ENCODE data around the gene MKLN1. TPM values are rescaled to one million over a fixed set of nuclear protein-coding genes. Genes with fewer than 3 reads are reported as not detected.
A peak's percentile ranks its signal among the peaks of the same experiment; 100 is the strongest.
"Not testable (repeated sequence)": the region's sequence is repeated elsewhere in the genome, so short reads cannot be mapped to it uniquely, and the experiment has no call there.

Gene MKLN1
- polyA plus RNA-seq, 3 donors from 2014 or later = 10.8 to 26.6 (median 17.5) TPM

DNA sequence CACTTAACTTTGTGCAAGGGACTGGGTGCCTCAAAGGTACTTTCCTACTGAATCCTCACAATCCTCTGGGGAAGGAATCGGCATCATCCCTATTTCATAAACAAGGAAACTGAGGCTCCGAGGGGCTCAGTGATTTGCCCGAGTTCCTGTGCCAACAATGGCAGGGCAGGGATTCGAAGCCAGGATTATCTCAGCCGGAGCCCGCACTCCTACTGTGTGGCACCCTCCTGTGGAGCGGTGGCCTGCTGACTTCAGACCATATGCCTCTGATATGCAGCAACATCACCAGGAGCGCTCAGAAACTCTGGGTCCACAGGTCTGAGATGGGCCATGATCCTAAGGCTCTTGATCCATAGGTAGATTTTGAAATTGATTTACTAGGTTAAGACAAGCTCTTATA, 182.1 kb downstream of the MKLN1 start:
- H3K27me3 Mint-ChIP-seq (ENCODE audit: low read depth in 3 of 3) = peaks cover 0 to 19% (median 4%) of the 10 kb centered on the region in 3 donors
- H3K4me3 Mint-ChIP-seq = no peak overlapping the region
- no peaks in the 10 kb centered on the region for H3K9me3 Mint-ChIP-seq
- peaks cover 14 to 27% of the 10 kb centered on the region in 2 donors for H3K4me1 Mint-ChIP-seq
- no peaks in the 10 kb centered on the region for H3K36me3 Mint-ChIP-seq
- DNase-seq = no peak
- no peak overlapping the region for H3K27ac Mint-ChIP-seq

DNA sequence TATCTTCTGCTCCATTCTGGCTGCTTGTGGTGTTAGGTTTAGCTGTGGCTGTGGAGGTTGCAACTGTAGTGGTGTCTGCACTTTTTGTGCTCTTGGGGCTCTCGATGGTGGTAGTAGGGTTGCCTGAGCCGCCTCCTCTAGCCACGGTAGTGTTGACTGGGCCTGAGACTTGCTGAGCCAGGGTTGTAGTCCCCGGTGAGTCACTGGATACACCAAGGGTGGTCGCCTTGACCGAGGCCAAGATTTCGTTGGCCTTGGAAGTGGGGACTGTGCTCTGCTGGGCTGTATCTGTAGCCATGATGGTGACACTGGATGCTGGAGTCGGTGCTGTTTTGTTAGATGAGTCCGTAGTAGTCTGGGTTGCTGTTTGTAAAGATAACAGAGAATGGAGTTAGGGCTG, 183.4 kb downstream of the MKLN1 start:
- Mint-ChIP-seq H3K4me3 (no peak overlapping the region), H3K27ac (no peak overlapping the region), H3K9me3 (no peaks in the 10 kb centered on the region), H3K4me1 (peaks cover 14 to 27% of the 10 kb centered on the region in 2 donors), H3K36me3 (no peaks in the 10 kb centered on the region), H3K27me3 (ENCODE audit: low read depth in 3 of 3) (peaks cover 0 to 19% (median 4%) of the 10 kb centered on the region in 3 donors)
- no peak for DNase-seq

GRCh38 chr7:131511774-131512535, 184.3 kb downstream of the MKLN1 start:
- Mint-ChIP-seq H3K27ac (no peak overlapping the region), H3K4me1 (peaks cover 14 to 27% of the 10 kb centered on the region in 2 donors), H3K4me3 (no peak overlapping the region), H3K36me3 (no peaks in the 10 kb centered on the region), H3K9me3 (no peaks in the 10 kb centered on the region), H3K27me3 (ENCODE audit: low read depth in 3 of 3) (peaks cover 0 to 19% (median 4%) of the 10 kb centered on the region in 3 donors)
- DNase-seq = no peak

- H3K4me3 Mint-ChIP-seq = peak overlapping the region in 1 of 5 donors; percentile 2
- H3K27ac Mint-ChIP-seq = peak overlapping the region in 2 of 6 donors; percentile 37 to 44
These were observed 185.8 kb downstream of the MKLN1 start for GRCh38 chr7:131513245-131514061.

GRCh38 chr7:131515471-131515870, 187.8 kb downstream of the MKLN1 start:
- H3K4me3 Mint-ChIP-seq, H3K36me3 Mint-ChIP-seq, H3K27ac Mint-ChIP-seq, DNase-seq, H3K9me3 Mint-ChIP-seq: not testable (repeated sequence)
- Mint-ChIP-seq H3K4me1 (peaks cover 9 to 18% of the 10 kb centered on the region in 2 donors), H3K27me3 (ENCODE audit: low read depth in 3 of 3) (peaks cover 2 to 11% (median 2%) of the 10 kb centered on the region in 3 donors)

More at GRCh38 chr7:131513245-131514061, 185.8 kb downstream of the MKLN1 start:
- Mint-ChIP-seq H3K27me3 (ENCODE audit: low read depth in 3 of 3) (peaks cover 0 to 11% (median 4%) of the 10 kb centered on the region in 3 donors), H3K9me3 (no peaks in the 10 kb centered on the region), H3K4me1 (peaks cover 9 to 18% of the 10 kb centered on the region in 2 donors), H3K36me3 (no peaks in the 10 kb centered on the region)
- DNase-seq = peak; percentile 53 to 67 (median 61)

- H3K4me3 Mint-ChIP-seq = no peak overlapping the region
These were observed 189.7 kb downstream of the MKLN1 start for GRCh38 chr7:131517218-131517923.

DNA sequence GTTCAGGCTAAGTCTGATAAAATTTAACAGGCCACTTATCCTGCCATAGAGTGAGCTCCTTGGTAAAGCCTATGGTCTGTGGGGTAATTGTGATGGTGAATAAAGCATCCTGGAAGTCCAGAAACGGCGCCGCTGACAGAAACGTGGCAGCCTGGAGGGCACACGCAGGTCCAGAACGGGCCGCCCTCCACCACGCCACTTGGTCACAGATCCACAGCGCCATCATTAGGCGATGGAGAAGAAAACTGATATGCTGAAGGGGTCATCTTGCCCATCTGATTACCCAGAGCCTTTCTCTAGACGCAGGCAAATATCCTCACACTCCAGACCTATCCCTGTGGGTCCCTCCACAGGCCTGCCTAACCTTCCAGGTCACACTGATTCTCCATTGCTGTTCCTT, 190.9 kb downstream of the MKLN1 start:
- DNase-seq = no peak
- Mint-ChIP-seq H3K4me1 (peaks cover 14 to 15% of the 10 kb centered on the region in 2 donors), H3K27me3 (ENCODE audit: low read depth in 3 of 3) (peaks cover 0 to 4% (median 2%) of the 10 kb centered on the region in 3 donors), H3K36me3 (no peaks in the 10 kb centered on the region), H3K4me3 (no peak overlapping the region), H3K27ac (no peak overlapping the region), H3K9me3 (no peaks in the 10 kb centered on the region)

More at GRCh38 chr7:131517218-131517923, 189.7 kb downstream of the MKLN1 start:
- Mint-ChIP-seq H3K9me3 (no peaks in the 10 kb centered on the region), H3K36me3 (no peaks in the 10 kb centered on the region), H3K4me1 (peaks cover 13 to 14% of the 10 kb centered on the region in 2 donors), H3K27ac (no peak overlapping the region), H3K27me3 (ENCODE audit: low read depth in 3 of 3) (peaks cover 0 to 8% (median 2%) of the 10 kb centered on the region in 3 donors)
- DNase-seq = no peak

DNA sequence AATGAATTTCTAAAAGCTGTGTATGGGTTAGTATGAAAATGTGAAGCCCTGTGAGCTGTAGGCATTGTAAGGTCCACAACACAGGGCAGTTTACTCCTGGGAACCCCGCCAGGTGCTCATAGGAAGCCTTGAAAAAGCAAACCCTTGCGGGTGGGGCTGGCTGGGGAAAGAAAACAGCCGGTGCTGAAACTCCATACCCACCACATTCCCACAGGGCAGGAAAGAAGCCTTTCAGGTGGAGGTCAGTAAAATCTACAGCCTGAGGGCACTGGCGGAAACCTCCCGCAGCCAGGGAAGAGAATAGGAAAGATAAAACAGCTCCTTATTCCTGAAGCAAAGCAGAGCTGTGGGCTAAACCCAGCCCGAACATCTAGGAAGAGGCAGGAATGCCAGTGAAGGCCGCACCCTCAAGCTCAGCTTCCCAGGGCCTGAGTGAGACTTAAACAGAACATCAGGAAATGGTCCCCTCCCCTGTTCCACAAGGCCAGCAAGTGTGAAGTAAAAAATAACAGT, 194.0 kb downstream of the MKLN1 start:
- H3K27me3 Mint-ChIP-seq (ENCODE audit: low read depth in 3 of 3) = peaks cover 0 to 2% (median 0%) of the 10 kb centered on the region in 3 donors
- H3K9me3 Mint-ChIP-seq = no peaks in the 10 kb centered on the region
- no peaks in the 10 kb centered on the region for H3K36me3 Mint-ChIP-seq
- H3K27ac Mint-ChIP-seq = peak overlapping the region in 1 of 6 donors; percentile 57
- H3K4me3 Mint-ChIP-seq = peak overlapping the region in 3 of 5 donors; percentile 22 to 85 (median 56)
- no peak for DNase-seq
- peaks cover 11 to 12% of the 10 kb centered on the region in 2 donors for H3K4me1 Mint-ChIP-seq

DNA sequence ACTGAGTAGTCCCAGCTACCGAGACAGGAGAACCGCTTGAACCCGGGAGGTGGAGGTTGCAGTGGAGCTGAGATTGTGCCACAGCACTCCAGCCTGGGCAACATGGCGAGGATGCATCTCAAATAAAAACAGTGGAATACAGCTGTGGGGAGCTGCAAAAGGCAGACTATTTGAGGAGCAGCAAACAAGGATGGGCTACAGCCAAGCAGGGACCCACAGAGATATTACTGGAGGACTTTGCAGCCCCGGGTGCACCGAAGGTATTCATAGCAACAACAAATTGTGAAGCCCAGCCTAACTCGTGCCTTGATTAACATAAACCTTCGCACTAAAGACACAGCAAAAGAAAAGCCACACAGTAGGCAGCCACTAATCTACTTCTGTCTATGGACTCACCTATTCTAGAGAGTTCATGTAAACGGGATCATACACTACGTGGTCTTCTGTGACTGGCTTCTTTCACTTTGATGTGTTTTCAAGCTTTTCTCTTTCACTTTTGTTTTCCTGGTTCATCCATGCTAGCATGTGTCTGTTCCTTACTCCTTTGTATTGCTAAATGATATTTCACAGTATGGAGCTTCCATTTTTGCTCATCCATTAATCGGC, 194.8 kb downstream of the MKLN1 start:
- peaks cover 11 to 12% of the 10 kb centered on the region in 2 donors for H3K4me1 Mint-ChIP-seq
- H3K27me3 Mint-ChIP-seq (ENCODE audit: low read depth in 3 of 3) = peaks cover 0 to 3% (median 0%) of the 10 kb centered on the region in 3 donors
- no peaks in the 10 kb centered on the region for H3K36me3 Mint-ChIP-seq
- H3K9me3 Mint-ChIP-seq = no peaks in the 10 kb centered on the region
- H3K27ac Mint-ChIP-seq = peak overlapping the region; percentile 37 to 83 (median 68)
- peak; percentile 8 to 26 (median 16) for DNase-seq
- peak overlapping the region; percentile 56 to 85 (median 67) for H3K4me3 Mint-ChIP-seq

DNA sequence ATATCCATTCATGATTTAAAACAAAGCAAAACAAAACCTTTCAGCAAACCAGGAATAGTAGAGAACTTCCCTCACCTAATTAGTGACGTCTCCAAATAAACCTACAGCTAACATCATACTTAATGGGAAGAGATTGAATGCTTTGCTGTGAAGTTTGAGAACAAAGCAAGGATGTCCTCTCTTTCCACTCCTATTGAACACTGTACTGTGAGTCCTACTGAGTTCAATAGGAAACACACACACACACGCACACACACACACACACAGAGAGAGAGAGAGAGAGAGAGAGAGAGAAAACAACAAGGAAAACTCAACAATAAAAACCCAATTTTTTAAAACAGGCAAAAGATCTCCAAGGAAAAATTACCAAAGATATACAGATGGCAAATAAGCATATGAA, 196.4 kb downstream of the MKLN1 start:
- H3K36me3 Mint-ChIP-seq = no peaks in the 10 kb centered on the region
- peaks cover 0 to 3% (median 0%) of the 10 kb centered on the region in 3 donors for H3K27me3 Mint-ChIP-seq (ENCODE audit: low read depth in 3 of 3)

DNA sequence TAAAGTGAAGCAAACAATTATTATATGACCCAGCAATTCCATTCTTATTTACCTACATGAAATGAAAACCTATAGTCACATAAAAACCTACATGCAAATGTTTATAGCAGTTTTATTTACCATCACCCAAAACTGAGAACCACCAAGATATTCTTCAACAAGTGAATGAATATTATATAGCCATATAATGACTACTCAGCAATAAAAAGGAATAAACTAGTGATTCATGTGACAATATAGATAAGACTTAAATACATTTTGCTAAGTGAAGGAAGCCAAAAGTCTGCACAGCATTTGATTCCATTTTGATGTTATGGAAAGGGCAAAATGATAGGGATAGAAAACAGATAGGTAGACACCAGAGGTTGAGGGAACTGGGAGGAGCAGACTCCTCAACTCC, 197.0 kb downstream of the MKLN1 start:
- no peak overlapping the region for H3K27ac Mint-ChIP-seq

More for the DNA sequence above, 196.4 kb downstream of the MKLN1 start:
- H3K4me3 Mint-ChIP-seq = no peak overlapping the region
- peak overlapping the region in 1 of 6 donors; percentile 2 for H3K27ac Mint-ChIP-seq
- H3K9me3 Mint-ChIP-seq = no peaks in the 10 kb centered on the region
- no peak for DNase-seq
- H3K4me1 Mint-ChIP-seq = peaks cover 11 to 12% of the 10 kb centered on the region in 2 donors

DNA sequence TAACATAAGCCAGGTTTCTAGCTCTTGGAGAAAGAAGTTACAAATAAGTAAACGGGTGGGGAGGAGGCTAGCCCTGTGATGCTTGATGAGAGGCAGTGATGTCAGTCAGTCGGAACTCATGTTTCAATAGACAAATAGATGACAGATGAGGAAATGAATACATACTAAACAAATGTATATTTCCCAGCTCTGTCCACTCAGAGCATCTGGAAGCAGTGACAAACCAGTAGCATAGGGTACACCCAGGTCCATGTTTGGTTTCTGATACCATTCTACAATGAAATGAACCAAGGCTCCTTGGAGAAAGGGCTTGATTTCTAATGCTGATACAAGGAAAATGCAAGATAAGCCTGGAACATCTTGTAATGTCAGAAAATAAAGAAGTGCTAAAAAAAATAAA, 198.1 kb downstream of the MKLN1 start:
- no peaks in the 10 kb centered on the region for H3K9me3 Mint-ChIP-seq

More for the DNA sequence above, 197.0 kb downstream of the MKLN1 start:
- Mint-ChIP-seq H3K27me3 (ENCODE audit: low read depth in 3 of 3) (peaks cover 0 to 2% (median 0%) of the 10 kb centered on the region in 3 donors), H3K4me1 (peaks cover 11 to 12% of the 10 kb centered on the region in 2 donors), H3K4me3 (no peak overlapping the region), H3K36me3 (no peaks in the 10 kb centered on the region), H3K9me3 (no peaks in the 10 kb centered on the region)
- no peak for DNase-seq

DNA sequence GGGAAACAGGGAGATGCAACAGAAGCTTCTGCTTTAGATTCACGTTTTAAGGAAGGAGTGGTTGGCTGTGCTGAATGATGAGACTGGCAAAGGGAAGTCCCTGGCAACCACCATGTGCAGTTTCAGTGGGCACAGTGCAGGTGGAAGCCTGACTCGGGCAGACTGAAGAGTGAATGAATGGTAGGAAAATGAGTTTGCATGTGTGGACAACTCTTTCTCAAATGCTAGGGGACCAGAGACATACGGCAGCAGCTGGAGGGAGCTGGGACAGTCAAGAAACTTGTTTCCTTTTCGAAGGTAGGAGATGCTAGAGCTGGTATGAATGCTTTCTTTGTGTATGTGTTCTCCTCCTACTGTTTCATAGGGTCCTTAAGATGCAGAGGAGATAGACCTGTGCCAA, 199.8 kb downstream of the MKLN1 start:
- Mint-ChIP-seq H3K36me3 (no peaks in the 10 kb centered on the region), H3K4me3 (no peak overlapping the region), H3K27ac (peak overlapping the region in 1 of 6 donors; percentile 28), H3K27me3 (ENCODE audit: low read depth in 3 of 3) (peaks cover 0 to 2% (median 0%) of the 10 kb centered on the region in 3 donors), H3K4me1 (peaks cover 7 to 9% of the 10 kb centered on the region in 2 donors), H3K9me3 (no peaks in the 10 kb centered on the region)
- DNase-seq = no peak

More for the DNA sequence above, 198.1 kb downstream of the MKLN1 start:
- Mint-ChIP-seq H3K4me1 (peaks cover 11 to 12% of the 10 kb centered on the region in 2 donors), H3K36me3 (no peaks in the 10 kb centered on the region), H3K27ac (no peak overlapping the region), H3K4me3 (no peak overlapping the region), H3K27me3 (ENCODE audit: low read depth in 3 of 3) (peaks cover 0 to 2% (median 0%) of the 10 kb centered on the region in 3 donors)
- DNase-seq = no peak

Data from immature natural killer cell (primary cell).